HG02884 (cell line): Measurements from ENCODE around the gene ALKBH3.
A peak's percentile ranks its signal among the peaks of the same experiment; 100 is the strongest.

ENCODE experiments used
- ATAC-seq: cut with Tn5 transposase; IDR thresholded peaks from one replicate; pipeline ENCODE4 v1.9.1; 2021; ENCODE audit warnings: mild to moderate bottlenecking, moderate library complexity; ENCODE audit not compliant: unreplicated experiment

ALKBH3 gene

DNA sequence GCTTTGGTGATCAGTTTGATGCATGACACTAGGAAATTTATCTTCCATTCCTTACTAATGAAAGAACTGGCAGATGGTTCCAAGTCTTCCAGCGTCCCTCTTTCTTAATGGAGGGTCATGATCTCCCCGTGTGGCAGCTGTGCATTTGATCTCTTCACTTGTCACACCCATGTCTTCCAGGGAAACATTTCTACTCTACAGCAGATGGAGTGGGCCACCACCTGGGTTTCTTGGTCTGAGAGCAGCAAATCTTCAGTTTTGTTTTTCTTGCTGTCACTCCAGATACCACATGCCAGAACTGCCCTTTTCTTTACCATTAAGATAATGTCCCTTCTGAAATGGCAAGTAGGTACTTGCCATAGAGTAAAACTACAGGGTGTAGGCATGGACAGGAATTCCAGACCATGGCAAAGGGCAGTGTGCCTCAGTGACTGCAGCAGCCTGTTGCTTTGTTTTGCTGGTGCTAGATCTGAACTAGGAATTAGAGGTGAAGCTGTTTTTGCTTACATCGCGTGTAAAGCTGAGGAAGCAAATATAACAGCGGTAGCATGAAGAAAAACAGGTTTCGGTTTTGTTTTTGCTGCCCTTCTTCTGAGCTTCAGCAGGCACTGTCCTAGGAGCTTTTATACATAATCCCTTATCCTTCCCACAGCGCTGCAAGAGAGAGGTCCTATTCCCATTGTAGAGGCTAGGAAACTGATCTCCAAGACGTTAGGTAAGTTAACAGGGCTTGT, 41.1 kb downstream of the ALKBH3 start:
- ATAC-seq: peak; percentile 47

DNA sequence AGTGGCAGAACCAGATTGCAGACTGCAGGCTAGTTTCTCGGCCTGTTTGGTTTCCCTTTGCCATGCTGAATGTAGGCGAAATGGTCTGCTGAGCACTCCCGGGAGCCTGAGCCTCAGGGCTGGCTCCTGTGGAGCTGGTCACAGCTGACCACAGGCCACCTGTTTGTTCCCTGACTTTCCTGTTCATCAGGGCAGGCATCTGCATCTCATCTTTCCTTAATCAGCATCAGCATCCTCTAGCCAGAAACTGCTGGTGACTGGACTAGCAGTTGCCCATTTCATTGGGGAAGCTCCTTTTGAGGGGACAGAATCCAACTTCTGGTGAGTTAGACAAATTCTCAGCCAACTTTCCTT, 41.6 kb downstream of the ALKBH3 start:
- peak; percentile 5 for ATAC-seq

DNA sequence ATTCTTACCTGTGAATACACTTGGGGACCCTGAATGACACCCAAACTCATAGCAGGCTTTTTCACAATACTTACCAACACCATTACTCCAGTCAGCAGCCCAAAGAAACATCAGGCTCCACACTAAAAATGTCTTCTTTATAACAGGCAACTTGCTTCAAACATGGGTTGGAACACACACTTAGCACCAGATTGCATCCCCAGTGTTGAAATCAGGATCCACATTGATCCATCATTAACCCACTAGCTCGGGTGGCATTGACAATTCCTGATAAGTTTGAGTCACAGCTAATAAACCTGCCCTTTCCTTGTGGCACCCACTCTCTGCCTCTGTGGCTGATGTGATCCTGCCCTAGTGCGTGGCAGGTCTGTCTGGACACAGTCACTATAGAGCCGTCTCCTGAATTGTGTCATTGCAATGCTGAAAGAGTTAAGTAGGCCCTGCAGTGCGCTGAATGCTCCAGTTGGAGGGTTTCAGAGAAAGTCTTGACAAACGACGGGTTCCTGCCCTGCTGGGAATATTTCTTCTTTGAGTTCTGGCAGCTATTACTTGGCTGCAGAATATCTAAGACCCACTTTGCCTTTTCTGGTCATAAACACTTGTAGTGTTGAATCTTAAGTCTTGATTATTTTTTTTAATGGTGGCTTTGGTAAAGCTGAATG, 42.2 kb downstream of the ALKBH3 start:
- ATAC-seq: no peak

DNA sequence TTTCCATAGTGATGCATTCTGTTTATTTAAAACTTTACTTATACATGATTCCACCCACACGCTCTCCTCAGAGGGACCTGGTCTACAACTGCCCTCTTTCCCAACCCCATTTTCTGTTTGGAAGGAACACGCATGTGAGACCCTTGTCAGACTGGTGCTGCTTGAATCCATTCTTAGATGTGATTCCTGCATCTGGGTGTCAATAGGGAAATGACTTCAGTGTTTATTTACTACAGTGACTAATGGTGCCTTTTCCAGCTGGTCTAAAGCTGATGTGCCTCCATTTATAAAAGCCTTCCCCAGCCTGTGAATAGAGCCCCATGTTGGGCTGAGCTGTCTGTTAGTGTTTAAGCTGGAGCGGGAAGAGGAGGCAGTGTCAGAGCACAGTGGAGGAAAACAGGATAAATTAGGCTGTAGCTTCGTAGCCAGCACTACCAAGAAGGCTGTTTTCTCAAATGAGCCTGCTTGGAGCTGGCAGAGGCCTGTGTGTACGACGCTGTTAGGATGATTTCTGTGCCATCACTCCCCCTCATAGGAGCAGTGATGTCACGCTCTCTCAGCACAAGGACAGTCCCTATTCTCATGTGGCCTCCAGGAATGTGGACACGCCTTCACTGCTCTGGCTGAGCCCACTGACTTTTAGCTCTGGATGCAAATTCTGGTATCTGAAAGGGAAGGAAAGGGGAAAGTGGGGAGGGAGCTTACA, 42.9 kb downstream of the ALKBH3 start:
- no peak for ATAC-seq

DNA sequence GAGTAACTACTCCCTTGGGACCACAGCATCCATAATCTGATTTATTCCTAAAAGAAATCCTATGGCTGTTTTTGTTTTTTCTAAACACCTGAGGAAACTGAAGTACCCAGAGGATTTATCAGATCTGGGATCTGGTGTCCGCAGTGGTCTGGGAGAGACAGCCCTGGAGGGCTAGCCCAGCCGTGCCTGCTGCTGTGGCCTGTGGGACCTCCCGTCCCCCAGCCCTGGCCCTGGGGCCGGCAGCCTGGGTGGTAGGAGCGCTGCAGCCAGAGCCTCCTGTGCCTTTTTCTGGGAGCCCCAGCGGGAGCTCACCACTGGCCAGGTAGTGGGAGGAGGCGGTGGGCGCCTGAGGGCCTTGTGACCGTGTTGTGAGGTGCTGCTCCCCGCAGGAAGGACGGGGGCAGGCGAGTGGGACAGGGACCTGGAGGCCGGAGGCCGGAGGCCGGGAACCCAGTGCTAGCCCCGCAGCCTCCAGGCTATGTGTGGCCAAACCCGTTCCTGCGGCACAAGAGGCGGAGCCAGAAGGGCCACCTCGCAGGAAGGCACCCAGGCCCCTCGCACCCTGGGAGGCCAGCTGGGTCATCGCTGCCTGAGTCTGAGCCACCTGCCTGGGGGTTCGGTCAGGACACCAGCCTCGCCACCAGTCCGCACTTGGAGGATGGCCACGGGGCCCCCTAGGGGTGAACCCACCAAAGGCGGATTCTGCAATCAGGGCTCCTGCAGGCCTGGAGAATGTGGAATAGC, 43.7 kb downstream of the ALKBH3 start:
- ATAC-seq: no peak

DNA sequence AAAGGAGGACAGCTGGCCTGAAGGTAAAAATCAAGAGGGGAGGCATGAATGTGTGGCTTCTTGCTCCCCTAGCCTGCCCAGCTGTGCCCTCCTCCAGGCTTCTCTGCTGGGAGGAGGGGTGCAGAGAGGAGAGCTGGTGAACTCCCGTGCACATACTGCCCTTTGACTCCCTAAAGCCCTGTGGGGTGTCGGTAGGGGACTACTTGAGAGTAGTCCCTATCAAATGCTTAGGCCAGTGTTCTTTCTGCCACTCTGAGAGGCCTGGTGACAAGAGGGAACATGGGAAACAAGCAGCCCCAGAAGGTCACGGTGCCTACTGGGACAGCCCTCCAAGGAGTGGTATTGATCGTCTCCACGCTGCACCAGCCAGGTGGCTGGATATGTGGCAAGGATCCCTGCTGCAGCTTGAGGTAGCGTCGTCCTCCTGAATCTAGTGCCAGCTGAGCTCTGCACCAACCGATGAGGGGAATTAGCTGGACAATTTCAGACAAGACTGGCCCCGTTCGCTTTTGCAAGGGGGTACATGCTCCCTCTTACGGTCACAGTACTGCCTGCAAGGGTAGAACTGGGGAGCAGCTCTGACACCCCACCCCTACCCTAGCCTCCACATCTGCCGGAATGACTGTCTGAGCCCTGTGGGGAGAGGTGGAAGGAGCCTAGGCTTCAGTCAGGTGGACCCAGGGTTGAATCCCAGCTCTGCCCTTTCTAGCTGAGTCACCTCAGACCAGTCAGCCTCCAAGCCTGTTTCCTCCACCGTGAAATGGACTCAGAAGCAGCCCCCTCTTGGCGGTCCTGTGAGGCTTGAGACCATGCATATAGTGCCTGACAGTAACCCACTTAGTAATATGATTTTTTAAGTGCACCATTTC, 44.7 kb downstream of the ALKBH3 start:
- ATAC-seq: no peak

DNA sequence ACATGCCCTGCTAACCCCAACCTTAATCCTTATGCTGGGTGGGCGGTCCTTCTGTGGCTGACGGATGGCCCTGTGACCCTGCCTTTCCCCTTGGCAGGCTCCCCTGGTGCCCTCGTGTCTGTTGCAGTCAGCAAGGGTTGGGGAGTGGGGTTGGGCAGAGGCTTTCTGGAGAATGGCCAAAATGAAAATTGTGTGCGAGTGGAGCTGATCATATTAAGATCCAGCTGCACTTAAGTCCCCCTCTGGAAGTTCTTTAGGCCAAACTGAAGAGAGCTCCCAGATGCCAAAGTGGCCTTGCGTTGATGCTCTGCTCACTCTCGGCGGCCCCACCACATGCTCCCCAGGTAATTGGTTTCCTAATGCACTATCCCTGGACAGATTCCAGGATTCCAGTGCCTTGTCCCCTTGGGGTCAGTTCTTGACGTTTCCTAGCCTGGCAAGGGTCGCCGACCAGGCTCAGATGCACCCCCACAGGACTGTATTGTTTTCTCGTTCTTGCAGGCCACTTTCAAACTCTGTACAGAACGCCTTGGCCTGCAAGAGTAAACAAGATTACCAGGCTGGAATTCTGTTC, 45.4 kb downstream of the ALKBH3 start:
- ATAC-seq: no peak

DNA sequence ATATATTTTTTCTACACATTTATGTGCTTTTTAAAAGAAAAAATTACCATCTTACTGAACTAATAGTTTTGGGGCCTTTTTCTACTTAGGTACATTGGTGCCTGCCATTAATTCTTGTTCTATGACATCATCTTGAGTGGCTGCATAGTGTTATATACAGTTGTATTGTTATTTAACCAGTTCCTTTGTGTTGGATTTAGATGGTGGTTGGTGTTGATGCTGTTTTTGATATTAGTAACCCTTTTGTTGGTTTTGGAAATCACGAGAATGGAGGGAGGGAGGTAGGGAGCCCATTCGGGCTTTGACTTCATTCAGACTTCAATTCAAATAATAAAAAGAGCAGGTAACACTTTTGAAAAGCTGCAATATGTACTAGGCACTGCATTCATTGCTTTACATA, 46.4 kb downstream of the ALKBH3 start:
- ATAC-seq: no peak

DNA sequence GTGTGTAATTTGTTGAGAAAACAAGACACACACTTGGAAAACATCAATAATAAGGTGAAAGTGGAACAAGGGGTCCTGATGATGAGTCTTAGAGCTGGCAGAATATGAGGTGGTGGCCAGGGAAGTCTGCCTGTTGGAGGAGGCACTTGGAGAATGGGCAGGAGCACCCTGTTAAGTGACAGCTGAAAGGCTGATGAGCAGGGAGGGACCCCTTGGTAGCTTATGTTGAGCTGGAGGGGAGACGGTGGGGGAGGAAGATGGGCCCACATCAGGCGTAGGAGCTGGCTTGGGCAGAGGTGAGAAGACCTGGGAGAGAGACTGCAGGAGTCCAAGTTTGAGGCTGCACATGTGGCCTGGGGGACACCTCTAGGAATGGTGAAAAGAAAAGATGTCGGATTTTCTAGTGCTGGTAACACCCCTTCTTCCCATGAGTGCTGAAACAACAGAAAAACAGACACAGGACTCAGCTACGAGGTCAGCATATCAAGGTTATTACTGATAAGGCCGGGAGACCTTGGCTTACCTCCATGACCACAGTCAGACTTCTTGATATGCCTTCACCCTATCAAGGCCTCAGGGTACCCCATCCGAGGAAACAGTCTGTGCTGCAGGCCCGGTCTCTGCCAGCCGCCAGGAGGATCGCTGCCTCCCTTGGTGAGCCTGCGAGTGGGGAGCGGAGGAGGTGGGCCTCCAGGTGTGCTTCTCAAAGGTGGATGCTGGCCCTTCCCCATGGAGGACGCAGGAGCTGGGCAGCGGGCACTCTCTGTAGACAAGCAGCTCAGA, 47.5 kb downstream of the ALKBH3 start:
- no peak for ATAC-seq

DNA sequence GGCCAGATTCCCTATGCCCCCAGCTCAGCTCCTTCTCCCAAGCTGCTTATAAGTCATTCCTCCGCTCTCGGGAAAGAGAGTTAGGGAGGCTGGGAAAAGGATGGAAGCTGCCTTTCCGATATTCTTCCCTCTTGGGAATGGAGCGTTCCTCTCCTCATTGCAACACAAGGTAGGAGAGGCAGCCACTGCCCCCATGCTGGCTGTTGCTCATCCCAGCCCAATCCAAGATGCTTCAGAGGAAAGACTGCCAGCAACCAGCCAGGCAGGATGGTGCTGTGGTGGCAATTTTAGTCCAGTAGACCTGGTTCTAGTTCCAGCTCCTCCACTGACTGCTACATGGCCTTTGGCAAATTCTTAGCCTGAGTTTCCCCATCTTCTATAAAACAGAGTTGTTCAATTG, 48.1 kb downstream of the ALKBH3 start:
- no peak for ATAC-seq

DNA sequence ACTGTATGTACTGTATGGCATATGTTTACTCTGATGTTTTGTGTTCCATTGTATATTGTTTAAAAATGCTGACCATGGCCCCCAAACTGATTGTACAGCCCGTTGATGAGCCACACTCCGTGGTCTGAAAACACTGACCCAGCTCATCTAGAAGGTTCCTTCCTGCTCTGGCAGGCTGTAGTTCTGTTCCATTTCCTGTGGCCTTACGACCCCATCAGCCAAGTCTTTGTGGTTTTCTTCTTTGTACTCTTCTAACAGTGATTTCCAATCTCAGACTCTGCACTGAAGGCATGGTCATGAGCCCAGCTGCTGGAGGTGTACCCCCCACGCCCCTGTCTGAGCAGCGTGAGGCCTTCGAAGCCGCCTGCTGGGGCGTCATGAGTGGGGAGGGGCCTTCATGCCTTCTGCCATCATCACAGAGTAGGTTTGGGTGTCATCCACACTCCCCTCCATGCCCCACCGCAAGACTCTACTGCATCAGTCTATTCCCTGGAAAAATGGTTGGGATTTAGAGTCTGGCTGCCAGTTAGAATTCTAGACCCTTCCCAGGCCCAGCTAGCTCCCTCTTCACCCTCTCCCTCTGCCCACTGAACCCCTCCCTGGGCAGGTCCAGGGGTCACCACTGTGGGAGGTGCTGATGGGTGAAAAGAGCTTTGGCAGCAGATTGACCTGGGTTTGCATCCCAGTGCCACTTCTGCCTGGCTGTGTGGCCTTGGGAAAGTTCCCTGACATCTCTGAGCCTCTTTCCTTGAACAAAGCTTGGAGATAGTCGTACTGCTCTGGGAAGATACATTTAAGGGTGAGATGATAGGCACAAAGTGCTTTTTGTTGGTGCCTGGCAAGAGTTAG, 50.5 kb downstream of the ALKBH3 start:
- no peak for ATAC-seq

DNA sequence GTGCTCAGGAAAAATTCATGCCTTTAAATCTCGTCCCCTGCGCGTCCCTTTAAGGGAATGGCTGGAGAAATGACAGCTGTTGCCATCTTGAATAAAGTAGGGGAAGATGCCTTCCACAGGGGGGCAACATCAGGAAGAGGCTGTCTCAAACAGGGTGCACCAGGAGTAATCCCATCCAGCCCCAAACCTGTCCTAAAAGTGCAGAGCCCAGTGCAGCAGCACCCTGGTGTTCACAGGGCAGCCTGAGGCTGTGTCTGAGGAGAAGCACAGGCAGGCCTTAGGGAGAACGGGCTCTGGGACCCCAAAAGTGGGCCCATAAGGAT, 51.0 kb downstream of the ALKBH3 start:
- ATAC-seq: no peak

DNA sequence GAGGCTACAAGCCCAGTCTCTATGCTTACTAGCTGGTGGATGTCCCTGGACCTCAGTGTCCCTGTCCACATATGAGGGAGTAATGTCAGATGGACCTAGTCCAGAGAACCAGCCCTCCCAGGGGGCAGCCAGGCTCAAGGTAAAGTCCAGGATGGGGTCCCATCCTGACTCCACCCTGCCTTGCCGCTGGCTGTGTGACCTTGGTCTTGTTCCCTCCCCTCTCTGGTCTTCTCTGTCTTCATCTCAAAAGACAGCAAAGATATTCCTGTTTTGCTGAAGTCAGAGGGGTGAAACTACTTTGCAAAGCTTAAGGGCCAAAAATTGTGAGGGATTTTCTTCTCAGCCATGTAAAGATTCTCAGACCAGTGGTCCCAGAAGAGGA, 52.6 kb downstream of the ALKBH3 start:
- no peak for ATAC-seq

DNA sequence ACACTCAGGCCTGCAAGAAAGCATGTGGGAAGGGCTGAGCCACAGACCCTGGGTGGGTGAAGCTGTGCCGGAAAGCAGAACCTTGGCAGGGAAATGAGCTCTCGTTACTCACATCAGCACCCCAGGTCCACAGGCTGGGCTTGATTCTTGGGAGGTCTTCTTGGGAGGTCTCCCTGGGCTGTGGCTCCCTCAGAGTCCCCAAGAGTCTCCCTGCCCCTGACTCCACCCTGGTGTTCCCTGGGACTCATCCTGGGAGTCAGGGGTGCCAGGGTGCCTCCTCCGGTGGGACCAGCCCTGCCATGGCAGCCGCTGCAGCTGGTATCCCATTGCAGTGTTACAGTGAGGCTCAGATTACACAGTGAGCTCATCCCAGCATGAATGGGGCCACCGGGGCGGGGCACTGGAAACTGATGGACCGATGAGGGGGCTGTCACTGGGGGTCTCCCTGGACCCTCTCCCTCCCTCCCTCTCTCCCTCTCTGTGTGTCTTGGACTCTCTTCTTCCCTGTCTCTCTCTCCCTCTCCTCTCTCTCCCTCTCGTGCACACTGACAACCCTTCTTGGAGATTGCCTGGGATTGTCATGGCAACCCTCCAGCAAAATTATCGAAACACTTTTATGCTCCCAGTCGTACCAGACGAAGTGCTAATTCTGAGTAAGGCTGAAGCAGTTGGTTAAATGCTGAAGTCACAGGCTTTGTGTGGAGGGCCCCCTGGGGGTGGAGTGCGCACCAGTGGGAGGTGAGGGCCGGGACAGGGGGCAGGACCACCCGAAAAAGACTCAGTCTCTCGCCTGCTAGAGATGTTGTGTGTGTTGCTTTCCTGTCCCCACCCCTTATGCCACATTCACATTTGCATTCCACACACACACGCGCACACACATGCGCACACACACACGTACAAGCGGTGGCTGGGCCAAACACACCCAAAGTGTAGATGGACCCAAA, 53.2 kb downstream of the ALKBH3 start:
- no peak for ATAC-seq

DNA sequence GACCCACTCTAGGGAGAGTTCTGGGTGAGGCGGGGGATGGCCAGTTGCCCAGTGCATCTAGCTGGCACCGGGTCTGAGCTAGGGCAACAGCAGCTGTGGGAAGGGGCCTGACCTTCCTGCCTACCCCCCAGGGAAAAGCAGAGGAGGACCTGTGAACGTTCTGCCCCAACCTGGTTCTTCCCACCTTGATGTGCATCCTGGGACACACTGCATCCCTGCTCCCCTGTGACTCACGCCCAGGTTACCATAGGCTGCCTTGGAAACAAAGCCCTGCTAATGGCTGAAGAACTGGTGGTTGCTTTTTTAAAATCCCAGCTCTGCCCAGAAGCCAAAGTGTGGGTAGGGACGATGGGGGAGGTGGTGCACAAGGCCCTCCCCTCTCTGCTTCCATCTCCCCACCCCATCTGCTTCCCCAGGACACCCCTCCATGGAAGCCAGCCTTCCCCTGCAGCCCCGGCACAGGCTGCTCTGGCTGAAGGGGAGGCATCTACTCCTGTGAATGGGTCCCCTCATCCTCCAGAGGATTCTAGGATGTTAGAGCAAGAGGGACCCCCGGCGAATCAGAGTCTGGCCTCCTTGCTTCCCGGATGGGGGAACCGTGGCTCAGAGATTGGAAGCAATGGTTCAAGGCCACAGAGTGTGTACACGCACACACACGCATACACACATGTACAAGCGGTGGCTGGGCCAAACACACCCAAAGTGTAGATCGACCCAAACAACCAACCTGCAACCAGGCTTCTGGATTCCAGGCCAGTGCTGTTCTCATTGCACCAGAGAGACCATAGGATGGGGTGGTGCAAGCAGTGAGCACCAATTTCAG, 54.2 kb downstream of the ALKBH3 start:
- ATAC-seq: no peak

DNA sequence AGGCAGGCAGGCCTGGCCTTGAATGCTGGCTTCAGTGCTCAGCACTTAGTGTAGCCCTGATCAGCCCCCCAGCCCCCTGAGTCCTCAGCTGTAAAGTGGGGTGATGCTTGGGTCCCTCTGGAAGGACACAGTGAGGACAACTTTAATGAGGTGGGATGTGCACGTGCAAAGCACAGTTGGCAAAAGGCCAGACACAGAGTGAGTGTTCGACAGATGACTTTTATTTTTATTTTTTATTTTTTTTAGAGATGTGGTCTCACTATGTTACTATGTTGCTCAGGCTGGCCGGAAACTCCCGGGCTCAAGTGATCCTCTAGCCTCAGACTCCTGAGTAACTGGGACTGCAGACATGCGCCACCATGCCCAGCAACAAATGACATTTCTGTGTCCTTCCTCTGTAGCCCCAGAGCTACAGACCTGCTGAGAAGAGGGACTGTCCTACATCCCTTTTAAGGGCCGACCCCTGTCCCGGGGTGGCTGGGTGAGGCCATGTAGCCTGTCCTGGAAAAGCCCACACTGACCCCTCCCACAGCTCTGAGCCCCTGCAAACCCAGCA, 54.9 kb downstream of the ALKBH3 start:
- no peak for ATAC-seq
